Loucy (cell line): ENCODE results near the gene GPC5.

Experiments used
- EZH2phosphoT487 ChIP-seq: fragments of 200-600 bp; IDR thresholded peaks from 2 replicates; pipeline ENCODE4 v1.6.1; 2018; ENCODE audit warnings: antibody characterized with exemption, mild to moderate bottlenecking, moderate library complexity, borderline replicate concordance
- TF ChIP-seq, protein P1 (sequence below): fragments of 200-600 bp; sonication (generic); conservative IDR thresholded peaks from 2 replicates; pipeline ENCODE4 v1.5.1; 2014; ENCODE audit warnings: mild to moderate bottlenecking, antibody characterized with exemption, low read length

DNA sequence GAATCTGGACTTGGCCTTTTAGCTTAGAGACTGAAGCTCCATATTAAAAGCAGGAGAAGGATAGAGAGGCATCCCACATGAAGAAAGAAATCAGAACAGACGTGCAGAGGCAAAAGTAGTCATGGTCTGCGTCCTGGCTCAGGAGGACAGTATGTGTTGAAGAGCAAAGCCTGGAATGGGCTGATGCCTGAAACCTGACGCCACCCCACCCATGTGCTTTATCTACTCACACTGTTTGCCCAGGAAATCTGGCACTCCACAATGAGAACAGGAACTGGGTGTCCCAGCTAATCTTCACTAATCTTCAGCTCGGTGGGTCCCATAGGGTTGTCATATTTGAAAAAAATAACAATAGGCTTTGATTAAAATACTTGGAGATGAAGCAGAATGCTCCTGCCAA, 1279.2 kb downstream of the GPC5 start:
- TF ChIP-seq, protein P1, sequence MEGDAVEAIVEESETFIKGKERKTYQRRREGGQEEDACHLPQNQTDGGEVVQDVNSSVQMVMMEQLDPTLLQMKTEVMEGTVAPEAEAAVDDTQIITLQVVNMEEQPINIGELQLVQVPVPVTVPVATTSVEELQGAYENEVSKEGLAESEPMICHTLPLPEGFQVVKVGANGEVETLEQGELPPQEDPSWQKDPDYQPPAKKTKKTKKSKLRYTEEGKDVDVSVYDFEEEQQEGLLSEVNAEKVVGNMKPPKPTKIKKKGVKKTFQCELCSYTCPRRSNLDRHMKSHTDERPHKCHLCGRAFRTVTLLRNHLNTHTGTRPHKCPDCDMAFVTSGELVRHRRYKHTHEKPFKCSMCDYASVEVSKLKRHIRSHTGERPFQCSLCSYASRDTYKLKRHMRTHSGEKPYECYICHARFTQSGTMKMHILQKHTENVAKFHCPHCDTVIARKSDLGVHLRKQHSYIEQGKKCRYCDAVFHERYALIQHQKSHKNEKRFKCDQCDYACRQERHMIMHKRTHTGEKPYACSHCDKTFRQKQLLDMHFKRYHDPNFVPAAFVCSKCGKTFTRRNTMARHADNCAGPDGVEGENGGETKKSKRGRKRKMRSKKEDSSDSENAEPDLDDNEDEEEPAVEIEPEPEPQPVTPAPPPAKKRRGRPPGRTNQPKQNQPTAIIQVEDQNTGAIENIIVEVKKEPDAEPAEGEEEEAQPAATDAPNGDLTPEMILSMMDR: no peak
- no peak for TF ChIP-seq EZH2phosphoT487
